Measurements from ENCODE around the gene FADS2.

The FADS2 gene

DNA sequence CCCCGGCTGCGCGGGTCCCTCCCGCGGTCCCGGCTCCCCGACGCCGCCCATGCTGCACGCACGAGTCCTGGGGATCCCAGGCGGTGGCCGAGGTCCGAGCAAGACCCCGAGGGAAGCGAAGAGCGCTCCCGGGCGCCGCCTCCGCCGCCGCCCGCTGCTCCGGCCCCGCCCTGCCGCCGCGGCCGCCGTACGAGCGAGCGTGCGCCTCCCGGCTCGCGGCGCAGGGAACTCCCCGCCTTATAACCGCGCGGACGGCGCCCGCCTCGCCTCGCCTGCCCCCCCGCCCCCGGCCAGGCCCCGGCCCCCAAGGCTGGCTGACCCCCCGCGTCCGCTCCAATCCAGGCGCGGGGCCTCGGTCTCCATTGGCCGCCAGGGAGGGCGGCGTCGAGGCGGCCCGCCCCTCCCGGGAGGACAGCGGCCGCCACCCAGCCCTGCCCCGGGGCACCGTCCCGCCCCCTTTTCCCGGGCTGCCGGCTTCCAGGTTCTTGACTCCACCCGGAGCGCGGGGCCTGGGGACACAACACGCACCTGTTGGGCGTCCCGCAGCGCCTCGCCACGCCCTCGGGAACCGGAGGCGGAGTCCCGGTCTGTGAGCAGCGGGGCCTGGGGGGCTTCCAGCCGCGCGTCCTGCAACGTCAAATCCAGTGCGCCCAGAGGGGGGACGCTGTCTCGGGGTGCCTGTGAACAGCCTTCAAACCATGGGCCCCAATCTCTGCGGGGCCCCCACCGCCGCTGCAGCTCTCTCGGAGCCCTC, 63.4 kb downstream of the FADS2 start, which contains the start of gene FADS3:
FADS3 (minus strand) TSS at position 215 of the 754 bp plus-strand sequence; CDS start at position 51, 164 bp downstream.
- DNase-seq: peak; percentile 70

DNA sequence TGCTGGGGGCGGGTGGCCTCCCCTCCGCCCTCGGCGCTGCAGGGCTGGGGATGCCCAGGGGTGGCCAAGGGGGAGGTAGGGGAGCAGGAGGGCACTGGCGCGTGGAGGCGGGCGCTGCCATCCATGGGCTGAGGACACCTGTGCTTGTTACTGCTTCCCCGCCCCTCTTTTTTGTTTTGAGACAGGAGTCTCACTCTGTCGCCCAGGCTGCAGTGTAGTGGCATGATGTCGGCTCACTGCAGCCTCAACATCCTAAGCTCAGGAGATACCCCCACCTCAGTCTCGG, 63.9 kb downstream of the FADS2 start:
- DNase-seq: no peak

DNA sequence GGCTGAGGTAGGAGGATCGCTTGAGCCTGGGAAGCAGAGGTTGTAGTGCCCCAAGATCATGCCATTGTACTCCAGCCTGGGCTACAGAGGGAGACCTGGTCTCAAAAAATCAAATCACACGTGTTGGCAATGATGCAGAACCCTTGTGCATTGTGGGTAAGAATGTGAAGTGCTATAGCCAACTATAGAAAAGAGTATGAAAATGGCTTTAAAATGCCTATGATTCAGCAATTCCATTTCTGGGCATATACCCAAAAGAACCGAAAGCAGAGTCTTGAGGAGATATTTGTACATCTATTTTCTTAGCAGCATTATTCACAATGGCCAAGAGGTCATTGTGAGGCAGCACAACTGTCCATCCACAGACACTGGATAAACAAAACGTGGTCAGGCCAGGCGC, 65.9 kb downstream of the FADS2 start:
- peak; percentile 73 for DNase-seq

DNA sequence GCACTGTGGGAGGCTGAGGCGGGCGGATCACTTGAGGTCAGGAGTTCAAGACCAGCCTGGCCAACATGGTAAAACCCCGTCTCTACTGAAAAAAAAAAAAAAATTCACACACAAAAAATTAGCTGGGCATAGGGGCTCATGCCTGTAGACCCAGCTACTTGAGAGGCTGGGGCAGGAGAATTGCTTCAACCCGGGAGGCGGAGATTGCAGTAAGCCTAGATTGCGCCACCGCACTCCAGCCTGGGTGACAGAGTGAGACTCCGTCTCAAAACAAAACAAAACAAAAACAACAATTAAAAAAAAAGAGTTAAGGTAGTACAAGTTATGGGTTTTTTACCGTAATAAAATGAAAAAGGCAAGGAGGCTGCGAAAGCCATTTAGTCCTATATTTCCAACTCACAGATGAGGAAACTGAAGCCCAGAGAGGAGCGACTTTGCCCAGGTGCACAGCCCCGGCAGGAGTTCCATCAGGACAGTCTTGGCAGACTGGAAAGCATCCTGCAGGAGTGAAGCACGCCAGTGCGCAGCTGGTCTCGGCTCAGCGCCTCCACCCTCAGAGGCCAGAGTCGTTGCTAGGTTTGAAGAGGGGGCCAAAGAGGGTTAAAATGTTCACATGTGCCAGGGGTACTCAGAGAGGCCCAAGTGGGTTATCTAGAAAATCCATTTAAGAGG, 67.1 kb downstream of the FADS2 start:
- no peak for DNase-seq

DNA sequence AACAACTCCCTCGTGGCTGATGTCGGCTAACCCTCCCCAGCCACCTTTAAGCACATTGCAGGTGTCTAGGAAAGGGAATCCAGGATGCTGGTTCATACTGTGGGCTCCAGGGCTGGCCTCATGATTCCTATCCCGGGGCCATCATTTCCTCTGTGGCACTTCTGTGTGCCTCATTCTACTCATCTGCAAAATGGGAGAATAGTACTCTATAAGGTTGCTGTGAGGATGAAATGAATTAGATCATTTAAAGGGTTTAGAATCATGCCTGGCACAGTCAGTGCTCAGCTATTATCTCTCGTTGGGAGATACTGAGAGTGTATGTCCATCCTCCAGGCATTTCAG, 67.6 kb downstream of the FADS2 start:
- DNase-seq: no peak

DNA sequence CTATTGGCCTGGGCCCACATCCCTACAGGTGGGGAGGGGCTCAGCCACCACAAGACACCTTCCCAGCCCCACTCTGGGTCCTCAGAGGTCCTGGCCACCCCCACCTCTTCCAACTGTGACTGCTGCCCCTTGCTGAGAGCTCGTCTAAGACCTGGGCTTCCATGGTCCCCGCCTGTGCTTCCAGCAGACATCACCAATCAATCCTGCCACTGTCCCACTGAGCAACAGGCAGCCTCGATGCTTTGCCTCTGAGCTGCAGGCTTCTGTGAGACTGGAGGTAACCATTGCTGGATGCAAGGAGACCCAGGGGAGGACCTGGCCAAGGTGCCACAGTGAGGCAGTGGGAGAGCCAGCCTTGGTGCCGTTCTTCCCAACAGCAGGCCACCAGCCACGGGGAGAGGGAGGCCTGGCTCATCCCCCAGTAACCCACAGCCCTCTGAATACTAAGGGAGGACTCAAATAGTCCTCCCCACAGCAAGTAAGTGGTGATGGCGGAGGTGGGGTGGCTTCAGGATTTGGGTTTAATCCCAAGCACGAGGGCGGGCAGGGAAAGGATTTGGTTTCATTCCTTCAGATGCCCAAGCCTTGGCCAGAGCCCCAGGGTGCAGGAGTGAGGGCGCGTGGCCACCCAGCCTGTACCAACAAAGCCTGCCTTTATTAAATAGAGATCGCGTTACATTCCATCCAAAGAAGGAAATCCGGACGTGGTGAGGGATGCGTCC, 68.7 kb downstream of the FADS2 start:
- no peak for DNase-seq

DNA sequence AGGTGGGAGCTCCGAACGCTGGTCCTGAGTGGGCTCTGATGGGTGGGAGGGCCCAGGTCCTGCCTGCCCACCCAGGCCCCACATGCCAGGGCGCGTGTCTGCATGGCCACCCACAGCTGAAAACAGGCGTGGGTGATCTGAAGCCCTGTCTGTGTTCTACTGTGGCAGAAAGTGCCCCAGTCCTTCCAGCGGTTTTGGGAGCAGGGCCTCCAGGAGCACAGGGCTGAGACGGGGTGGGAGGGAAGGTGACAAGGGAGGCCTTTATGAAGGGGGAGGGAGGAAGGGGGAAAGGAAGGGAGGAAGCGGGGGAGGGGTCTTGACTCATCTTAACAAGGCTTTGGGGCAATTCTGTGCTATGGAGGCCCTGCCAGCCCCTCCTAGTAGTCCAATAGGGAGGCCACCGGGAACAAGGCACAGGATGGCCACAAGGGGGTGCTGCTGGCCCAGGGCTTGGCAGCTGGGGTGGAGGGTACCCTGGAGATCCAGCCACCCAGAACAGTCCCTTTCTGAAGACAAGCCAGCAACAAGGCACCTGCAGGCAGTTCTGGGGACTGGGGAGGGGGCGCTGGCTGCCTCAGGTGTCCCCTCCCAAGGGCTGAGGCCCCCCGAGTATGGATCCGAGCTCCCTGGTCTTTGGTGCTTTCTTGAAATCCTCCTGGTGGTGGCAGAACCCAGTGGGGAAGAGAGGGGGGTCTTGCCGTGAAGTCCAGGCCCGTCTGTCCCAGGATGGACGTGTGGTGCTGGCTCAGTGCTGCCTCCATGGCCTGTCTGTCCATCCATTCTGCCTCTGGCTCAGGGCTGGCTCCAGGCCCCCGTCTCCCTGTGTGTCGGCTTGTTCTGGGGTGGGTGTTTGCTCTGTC, 69.5 kb downstream of the FADS2 start:
- peak; percentile 84 for DNase-seq

DNA sequence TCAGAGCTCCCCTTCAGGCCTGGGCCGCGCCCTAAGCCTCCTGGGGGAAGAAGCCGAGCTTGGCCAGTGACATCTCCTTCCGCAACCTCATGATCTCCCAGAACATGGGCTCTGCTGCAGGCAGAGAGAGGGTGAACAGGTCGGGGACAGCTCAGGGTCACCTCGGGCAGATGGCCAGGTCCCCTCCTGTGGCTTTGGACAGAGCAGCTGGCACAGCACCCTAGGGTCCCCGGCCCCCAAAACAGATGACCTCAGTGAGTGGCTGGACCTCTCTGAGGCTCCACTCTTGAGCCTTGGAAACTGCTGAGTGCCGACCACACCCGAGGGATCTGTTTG, 70.1 kb downstream of the FADS2 start:
- no peak for DNase-seq

DNA sequence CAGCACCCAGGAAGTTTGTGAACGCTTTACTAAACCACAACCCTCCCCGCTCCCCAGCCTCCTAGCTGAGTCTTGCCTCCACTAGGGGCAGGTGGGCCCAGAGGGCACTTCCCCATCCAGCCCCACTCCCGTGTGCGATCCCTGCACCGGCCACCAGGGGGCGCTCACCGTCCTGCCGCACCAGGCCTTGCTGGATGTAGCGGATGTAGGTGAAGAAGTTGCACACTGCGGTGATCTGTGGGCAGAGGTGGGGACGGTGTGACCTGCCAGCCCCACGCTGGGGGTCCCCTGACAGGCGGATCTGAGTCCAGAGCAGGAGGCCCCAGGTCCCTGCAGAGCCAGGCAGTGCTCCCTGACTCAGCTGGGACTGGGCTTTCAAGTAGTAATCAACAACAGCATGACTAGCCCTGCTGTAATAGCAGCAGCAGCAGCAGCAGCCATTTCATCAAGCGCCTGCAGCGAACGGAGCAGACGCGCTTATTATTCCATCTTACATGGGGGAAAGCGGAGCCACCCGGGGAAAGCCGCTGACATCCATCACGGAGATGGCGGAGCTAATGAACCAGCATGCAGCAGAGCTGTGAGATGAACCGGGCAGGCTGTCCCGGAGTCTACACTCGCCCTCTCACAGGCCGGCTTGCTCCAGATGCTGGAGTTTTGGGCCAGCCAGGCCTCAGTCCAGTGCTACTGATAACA, 71.2 kb downstream of the FADS2 start:
- DNase-seq: peak; percentile 95

DNA sequence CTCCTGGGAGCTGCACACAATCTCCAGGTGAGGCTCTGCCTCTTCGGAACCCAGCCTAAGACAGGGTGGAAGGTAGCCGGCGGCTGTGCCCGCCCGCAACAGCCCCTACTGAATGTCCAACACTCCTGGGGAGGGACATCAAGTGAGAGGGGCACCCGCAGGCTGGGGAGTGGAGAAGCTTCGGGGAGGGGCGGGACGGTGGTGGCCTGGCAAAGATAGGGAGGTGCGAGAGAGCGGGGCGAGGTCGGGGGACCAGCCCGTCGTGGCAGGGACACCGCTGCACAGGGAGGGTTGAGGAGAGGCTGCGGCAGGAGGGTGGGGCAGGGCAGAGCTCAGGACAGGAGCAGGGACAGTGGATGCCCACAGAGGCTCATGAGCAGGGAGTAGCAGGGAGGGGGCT, 72.2 kb downstream of the FADS2 start:
- DNase-seq: no peak

DNA sequence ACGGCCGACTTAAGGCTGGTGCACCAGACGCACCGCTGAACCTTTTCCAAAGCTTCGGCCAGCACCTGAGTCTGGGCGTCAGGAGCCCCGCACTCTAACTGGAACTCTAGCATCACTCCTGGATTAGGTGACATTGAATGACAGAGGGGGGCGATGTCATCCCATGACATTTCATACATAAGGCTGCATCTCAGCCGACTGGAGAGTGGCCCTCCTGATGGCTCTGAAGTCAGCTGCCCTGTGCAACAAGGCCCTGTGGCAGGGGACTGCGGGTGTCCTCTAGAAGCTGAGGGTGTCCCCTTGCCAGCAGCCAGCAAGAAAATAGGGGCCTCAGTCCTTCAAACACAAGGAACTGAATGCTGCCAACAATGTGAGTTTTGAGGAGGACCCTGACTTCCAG, 73.3 kb downstream of the FADS2 start:
- DNase-seq: peak; percentile 30

DNA sequence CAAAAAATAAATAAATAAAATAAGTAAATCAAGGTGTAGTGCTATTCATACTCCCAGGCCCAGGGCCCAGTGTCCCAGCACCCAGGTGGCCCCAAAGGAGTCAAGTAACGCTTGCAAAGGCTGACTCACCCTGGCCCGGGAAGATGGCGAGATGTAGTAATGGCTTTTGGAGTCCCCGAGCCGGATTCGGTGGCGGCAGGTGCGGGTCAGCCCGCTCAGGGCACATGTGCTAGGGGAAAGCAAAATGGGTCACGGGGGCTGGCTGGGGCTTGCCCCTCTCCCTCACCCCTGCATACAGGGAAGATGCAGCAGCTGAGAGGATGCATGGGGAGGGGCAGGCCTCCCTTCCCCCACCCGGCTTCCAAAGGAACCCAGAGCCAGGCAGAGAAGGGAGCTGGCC, 74.2 kb downstream of the FADS2 start:
- DNase-seq: no peak

DNA sequence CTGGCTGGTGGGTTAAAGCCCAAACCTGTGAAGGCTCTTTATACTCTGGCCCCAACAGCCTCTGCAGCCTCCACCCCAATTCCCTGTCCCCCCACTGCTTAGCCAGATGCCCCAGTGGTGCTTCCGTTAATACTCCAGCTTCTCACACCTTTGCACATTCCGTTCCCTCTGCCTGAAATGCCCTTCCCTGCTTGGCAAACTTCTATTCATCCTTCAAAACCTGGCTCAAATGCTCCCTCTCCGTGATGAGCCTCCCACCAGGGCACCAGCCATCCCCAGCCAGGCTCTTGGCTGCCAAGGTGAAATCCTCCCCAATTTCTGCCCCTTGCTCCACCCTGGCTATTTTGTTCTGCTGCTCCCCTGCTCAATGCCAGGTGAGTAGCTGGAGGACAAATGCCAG, 75.7 kb downstream of the FADS2 start:
- DNase-seq: no peak

DNA sequence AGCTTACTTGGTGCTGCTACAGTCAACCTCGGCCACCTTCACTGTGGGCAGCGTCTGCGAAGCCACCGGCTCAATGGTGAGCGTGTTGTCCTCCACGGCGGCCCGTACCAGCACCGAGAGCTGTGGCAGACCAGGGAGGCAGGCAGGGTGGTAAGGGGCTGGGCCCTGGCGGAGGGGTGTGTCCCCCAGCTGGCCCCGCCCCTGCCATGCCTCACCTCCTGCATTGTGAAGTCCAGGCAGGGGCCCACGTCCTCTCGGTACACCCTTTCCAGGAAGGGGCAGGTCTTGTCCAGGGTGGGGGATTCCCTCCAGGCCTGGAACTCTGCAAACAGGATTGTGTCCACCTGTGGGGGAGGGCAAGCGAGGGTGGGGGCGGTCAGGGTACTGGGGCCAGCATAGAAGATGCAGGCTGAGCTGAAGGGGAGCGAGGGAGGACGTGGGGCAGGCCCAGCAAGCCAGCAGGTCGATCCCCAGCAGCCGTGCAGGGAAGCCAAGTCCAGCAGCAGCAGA, 76.5 kb downstream of the FADS2 start:
- DNase-seq: no peak

DNA sequence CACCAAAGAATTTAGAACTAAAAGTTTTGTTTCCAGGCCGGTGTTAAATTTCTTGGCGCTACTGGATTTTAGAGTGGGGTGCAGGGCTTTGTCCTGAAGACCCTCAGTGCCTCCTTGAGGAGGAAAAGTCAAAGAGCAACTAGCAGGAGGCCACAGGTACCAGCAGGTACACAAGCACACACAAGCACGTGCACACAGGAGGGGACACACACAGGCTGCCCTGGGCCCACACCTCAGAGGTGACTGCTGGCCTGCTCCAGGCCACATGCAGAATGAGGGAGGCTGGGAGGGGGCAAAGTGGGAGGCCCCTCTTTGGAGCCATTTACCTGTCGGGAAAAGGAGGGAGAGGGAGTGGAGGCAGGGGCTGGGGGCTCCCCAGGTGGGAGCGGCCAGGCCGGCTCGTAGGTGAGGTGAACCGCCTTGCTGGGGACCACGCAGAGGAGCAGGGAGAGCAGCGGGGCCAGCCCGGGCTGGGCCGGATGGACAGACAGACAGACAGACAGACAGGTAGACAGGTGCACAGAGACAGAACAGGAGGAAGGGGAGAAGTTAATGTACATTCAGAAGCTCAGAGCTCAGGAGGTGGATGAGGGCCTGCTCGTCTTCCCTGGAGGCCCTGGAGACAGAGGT, 77.1 kb downstream of the FADS2 start:
- no peak for DNase-seq

DNA sequence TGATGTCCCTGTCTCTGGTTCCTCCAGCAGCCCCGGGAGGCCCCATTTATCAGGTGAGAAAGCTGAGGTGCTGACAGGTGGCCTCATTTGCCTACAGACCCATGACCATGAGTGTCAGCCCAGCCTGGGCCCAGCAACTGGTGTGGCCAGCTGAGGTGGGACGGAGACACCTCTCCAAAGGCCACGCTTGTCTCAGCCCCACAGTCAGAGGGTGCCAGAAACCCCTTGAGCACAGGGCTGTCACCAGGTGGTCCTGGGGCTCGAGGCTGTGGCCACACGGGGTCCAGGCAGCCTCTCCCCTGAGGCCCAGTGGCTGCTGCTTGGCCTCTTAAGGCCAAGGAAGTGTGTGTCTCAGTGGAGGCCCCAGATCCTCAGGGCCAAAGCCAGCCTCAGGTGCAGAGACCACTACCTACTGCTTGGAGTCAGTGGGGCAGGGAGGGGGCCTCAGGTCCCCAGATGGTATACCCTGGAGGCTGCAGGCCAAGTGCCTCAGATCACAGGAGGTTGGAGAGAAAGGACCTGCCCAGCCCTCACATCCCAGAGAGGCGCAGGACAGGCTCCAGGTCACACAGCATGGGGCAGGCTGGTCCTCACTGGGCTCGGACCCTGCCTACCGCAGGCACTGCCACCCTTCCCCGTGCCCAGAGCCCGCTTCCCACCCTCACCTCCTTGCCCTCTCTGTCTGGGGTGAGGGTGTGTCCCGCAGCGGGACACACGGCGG, 77.9 kb downstream of the FADS2 start:
- no peak for DNase-seq

DNA sequence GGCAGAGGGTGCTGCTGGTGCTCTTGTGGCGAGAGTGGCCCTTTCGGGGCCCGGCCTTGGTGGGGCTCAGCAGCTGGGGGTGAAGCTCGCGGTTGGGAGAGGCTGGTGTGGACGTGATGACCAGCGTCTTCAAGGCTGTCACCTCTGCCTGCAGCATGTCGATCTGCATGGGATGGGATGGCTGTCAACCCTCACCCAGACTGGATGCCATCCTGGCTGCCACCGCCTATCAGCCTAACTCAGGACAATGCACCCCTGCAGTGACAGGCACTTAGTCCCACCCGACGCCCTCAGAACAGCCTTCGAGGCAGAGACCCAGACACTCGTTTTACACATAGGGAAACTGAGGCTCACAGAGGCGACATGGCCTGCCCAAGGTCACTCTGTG, 78.4 kb downstream of the FADS2 start:
- DNase-seq: no peak

DNA sequence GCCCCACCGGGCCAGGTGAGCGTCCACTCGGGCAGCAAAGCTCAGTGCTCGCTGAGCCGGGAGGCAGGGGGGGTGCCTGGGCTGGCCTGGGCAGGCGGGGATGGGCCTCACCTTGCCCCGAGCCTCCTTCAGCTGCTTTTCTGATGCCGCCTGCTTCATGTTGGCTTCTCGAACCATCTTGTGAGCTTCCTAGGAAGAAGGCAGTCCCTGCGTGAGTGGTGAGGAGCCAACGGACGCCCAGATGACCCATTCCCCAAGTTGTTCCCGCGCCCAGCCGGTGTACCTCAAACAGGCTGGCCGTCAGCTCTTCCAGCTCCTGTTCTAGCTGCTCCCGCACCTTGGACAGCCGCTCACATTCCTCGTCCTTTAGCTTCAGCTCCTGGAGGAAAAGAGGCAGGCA, 79.2 kb downstream of the FADS2 start:
- DNase-seq: no peak

DNA sequence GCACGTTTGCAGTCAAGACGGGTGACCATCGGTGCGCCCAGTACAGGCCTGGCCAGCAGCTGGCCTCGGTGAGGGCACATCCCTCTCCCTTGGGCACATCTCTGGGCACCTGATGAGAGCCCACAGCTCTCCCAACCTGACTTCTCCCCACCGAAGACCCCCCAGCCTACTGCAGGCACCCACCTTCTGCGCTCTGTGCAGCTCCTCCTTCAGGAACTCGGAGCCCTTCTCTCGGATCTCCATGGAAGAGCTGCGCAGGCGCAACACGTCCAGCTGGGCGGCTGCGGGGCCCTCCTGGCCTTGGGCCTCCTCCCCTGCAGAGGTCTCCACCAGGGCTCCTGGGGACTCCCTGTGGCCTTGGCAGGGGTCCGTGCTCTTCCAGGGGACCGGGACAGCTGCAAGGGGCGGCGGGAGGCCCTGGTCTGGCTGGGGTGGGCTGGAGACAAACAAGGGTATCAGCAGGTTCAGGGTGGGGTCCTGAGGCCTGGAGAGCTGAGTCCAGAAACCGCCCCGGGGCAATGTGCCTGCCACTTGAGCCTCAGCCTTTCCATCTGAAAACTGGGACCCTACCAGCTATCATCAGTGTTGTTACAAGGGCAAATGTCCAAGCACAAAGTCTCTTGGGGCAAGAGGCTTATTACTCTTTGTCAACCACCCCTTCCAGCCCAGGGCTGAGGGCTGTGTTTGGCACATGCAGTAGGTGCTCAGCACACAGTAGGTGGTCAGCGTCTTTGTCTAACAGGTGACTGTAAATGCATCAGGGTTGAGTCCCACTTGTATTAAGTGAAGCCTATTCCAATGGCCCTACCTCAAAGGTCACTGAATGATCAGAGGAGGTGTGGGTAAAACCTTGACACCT, 80.0 kb downstream of the FADS2 start:
- DNase-seq: no peak

DNA sequence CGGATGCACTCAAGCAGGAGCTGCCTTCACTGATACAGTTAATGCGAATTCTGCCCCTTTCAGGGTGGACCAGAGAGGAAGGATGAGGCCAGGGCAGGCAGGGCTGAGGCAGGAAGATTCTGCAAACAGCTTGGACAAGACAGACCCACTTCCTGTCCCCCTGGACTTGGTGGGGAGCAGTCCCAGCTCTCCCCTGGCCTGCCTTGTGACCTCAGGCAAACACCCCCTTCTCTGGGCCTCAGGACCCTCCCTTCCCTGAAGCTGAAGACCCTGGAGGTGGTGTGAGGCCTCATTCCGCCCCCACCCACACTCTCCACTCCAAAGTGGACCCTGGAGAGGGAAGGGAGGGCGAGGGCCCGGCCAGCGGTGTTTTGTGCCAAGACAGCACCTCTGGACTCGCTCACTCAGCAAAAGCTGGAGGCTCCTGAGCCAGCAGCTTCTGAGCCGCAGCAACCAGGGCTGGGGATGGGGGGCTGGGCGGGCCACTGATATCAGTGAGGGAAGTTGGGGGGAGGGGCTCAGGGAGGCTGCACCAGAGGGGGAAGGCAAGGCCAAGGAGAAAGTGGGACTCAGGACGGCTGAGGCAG, 80.7 kb downstream of the FADS2 start:
- DNase-seq: peak; percentile 69
